ENCODE results near the gene ATP2B1. TPM values are rescaled to one million over a fixed set of nuclear protein-coding genes. Genes with fewer than 3 reads are reported as not detected.

The ATP2B1 gene
- total RNA-seq, 4 donors from 2014 or later: 10.9 to 32.4 (median 21.0) TPM

GRCh38 chr12:89684136-89684535 is 24.5 kb downstream of the ATP2B1 start:
- intact Hi-C loops (cut with DNase I): no loop called here

GRCh38 chr12:89682284-89682683 is 26.4 kb downstream of the ATP2B1 start:
- H3K27ac ChIP-seq: no peak overlapping the region
- peaks cover 0 to 4% (median 4%) of the 10 kb centered on the region in 3 donors for H3K9me3 ChIP-seq
- no peak for TF ChIP-seq CTCF (IDR thresholded peaks at IDR 0.05)
- no peak for TF ChIP-seq POLR2A (IDR thresholded peaks at IDR 0.05)
- no peak for DNase-seq
- intact Hi-C loops (cut with DNase I): no loop called here
- H3K4me1 ChIP-seq: no peaks in the 10 kb centered on the region
- no peak overlapping the region for H3K4me3 ChIP-seq
- WGBS, 2 donors: 93% methylated on average over 3 of the region's 3 CpGs
- H3K36me3 ChIP-seq: no peaks in the 10 kb centered on the region
- no peaks in the 10 kb centered on the region for H3K27me3 ChIP-seq

More at GRCh38 chr12:89684136-89684535, 24.5 kb downstream of the ATP2B1 start:
- no peak overlapping the region for H3K27ac ChIP-seq
- no peak for DNase-seq
- no peaks in the 10 kb centered on the region for H3K27me3 ChIP-seq
- peaks cover 0 to 4% (median 4%) of the 10 kb centered on the region in 3 donors for H3K9me3 ChIP-seq
- no peak overlapping the region for H3K4me3 ChIP-seq
- TF ChIP-seq CTCF (IDR thresholded peaks at IDR 0.05) (no peak), POLR2A (IDR thresholded peaks at IDR 0.05) (no peak)
- H3K36me3 ChIP-seq: no peaks in the 10 kb centered on the region
- H3K4me1 ChIP-seq: no peaks in the 10 kb centered on the region
- WGBS, 2 donors: 68 to 69% methylated on average over 3 of the region's 3 CpGs

- 93 to 96% methylated on average over 4 of the region's 4 CpGs for WGBS, 2 donors
- intact Hi-C loops (cut with DNase I): no loop called here
- no peak overlapping the region for H3K4me3 ChIP-seq
- H3K27me3 ChIP-seq: no peaks in the 10 kb centered on the region
- no peak for DNase-seq
- H3K4me1 ChIP-seq: no peaks in the 10 kb centered on the region
- H3K27ac ChIP-seq: no peak overlapping the region
- peaks cover 0 to 4% (median 4%) of the 10 kb centered on the region in 3 donors for H3K9me3 ChIP-seq
- TF ChIP-seq CTCF (IDR thresholded peaks at IDR 0.05) (no peak), POLR2A (IDR thresholded peaks at IDR 0.05) (no peak)
- no peaks in the 10 kb centered on the region for H3K36me3 ChIP-seq
Measured at GRCh38 chr12:89680409-89680808, 28.2 kb downstream of the ATP2B1 start.

- 92 to 96% methylated on average over 2 of the region's 2 CpGs for WGBS, 2 donors
- no peaks in the 10 kb centered on the region for H3K36me3 ChIP-seq
- H3K27ac ChIP-seq: no peak overlapping the region
- no peaks in the 10 kb centered on the region for H3K27me3 ChIP-seq
- H3K9me3 ChIP-seq: peaks cover 0 to 4% (median 4%) of the 10 kb centered on the region in 3 donors
- no peak overlapping the region for H3K4me3 ChIP-seq
- no peak for DNase-seq
- intact Hi-C loops (cut with DNase I): no loop called here
- H3K4me1 ChIP-seq: peaks cover 0 to 1% (median 0%) of the 10 kb centered on the region in 3 donors
- TF ChIP-seq CTCF (IDR thresholded peaks at IDR 0.05) (no peak), POLR2A (IDR thresholded peaks at IDR 0.05) (no peak)
Measured at GRCh38 chr12:89679631-89680030, 29.0 kb downstream of the ATP2B1 start.

GRCh38 chr12:89678225-89678624 is 30.4 kb downstream of the ATP2B1 start:
- Histone ChIP-seq H3K4me3 (no peak overlapping the region), H3K4me1 (peaks cover 0 to 7% (median 0%) of the 10 kb centered on the region in 3 donors), H3K27ac (no peak overlapping the region), H3K9me3 (peaks cover 0 to 4% (median 4%) of the 10 kb centered on the region in 3 donors), H3K27me3 (no peaks in the 10 kb centered on the region), H3K36me3 (no peaks in the 10 kb centered on the region)
- WGBS, 2 donors: 67 to 76% methylated on average over 2 of the region's 2 CpGs
- intact Hi-C loops (cut with DNase I): no loop called here
- no peak for DNase-seq
- TF ChIP-seq POLR2A (IDR thresholded peaks at IDR 0.05): no peak
- no peak for TF ChIP-seq CTCF (IDR thresholded peaks at IDR 0.05)
